Stimulated activated CD4-positive, alpha-beta T cell treated with anti-CD3 and anti-CD28 coated beads, Interleukin-4, amount 100 ng/mL, for 4 hours (primary cell): ENCODE measurements around the gene KISS1.

Experiments used
- DNase-seq, 2 experiments: peaks; one replicate each; pipeline ENCODE4 v3.0.0-alpha.2; 2020

The KISS1 gene

GRCh38 chr1:204153667-204154066 lies 42.6 kb downstream of the KISS1 start:
- DNase-seq: no peak

- DNase-seq: no peak
Observed at GRCh38 chr1:204152310-204153044, 43.8 kb downstream of the KISS1 start.

- peak; percentile 50 to 54 for DNase-seq
Observed at GRCh38 chr1:204151552-204152309, 44.6 kb downstream of the KISS1 start, which contains the start of gene ETNK2. Gene ETNK2 (minus strand): TSS chr1:204152044. CDS start chr1:204151852, 192 bp downstream.

GRCh38 chr1:204150702-204151551 lies 45.4 kb downstream of the KISS1 start:
- no peak for DNase-seq

GRCh38 chr1:204149635-204150565 lies 46.4 kb downstream of the KISS1 start:
- DNase-seq: no peak

GRCh38 chr1:204149107-204149506 lies 47.2 kb downstream of the KISS1 start:
- DNase-seq: no peak

GRCh38 chr1:204147406-204148383 lies 48.6 kb downstream of the KISS1 start:
- no peak for DNase-seq

GRCh38 chr1:204146965-204147364 lies 49.3 kb downstream of the KISS1 start:
- no peak for DNase-seq

GRCh38 chr1:204146309-204146708 lies 50.0 kb downstream of the KISS1 start:
- no peak for DNase-seq

GRCh38 chr1:204145033-204145504 lies 51.2 kb downstream of the KISS1 start:
- DNase-seq: no peak

- no peak for DNase-seq
Observed at GRCh38 chr1:204143276-204144041, 52.8 kb downstream of the KISS1 start.

GRCh38 chr1:204142032-204142974 lies 54.0 kb downstream of the KISS1 start:
- DNase-seq: no peak

GRCh38 chr1:204141131-204141530 lies 55.2 kb downstream of the KISS1 start:
- DNase-seq: no peak
